ENCODE data around the gene DAP.

- TF ChIP-seq CTCF (IDR thresholded peaks at IDR 0.05): no peak
- no peak for TF ChIP-seq POLR2A (IDR thresholded peaks at IDR 0.05)
These were observed 123.1 kb downstream of the DAP start for GRCh38 chr5:10637944-10638343.

Measured in adrenal gland (tissue), 5 donors.